ENCODE data around the gene AK8. TPM values are rescaled to one million over a fixed set of nuclear protein-coding genes. Genes with fewer than 3 reads are reported as not detected.

The AK8 gene
- polyA plus RNA-seq, 3 donors: 0.08 TPM; not detected in 2

DNA sequence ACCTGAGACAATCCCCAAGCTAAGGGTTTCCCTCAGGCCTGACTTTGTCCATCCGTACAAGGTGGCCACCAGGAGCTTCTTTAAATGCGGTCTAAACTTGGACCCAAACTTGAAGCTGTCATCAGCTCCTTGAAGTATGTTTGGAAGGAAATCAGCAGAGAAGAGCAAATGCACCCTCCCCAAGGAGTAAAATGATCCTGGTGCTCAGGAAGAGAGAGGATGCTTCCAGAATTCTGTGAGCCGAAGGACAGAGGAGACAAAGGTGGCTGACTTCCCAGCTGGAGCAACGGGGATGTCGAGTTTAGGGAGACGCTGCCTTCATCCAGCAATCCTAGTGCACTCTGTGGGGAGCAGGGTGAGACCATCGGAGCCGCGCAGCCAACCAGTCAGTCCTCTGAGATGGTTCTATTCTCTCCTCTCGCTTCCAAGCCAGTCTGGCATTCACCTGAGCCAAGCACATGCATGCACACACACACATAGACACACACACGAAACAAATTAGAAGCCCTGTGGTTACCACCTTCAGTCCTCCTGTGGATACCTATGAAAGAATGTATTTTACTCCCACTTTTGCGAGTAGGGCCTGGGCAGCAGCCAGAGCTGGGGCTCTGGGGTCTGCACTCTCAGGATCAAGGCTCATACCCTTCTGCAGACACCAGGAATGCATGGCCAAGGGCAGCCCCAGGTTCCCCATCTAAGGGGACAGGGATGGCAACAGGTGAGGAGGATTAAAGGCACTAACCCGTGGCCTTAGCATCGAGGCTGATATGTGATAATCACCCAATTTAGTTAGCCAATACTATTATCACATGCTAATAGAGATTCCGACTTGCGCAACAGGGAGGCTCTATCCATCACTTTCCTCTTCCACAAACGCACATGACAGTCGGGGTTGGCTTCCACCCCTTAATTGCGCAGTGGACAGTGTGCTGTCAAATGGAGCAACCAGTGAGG lies 132.1 kb downstream of the AK8 start:
- peak overlapping the region in 1 of 2 donors; percentile 69 for H3K4me3 Mint-ChIP-seq
- Histone ChIP-seq H3K79me2 (ENCODE audit: insufficient read depth, low read length) (no peaks in the 10 kb centered on the region), H3K9me3 (replicated peaks in 1 of 2; ENCODE audit: control insufficient read depth in 1 of 2, insufficient read depth in 1 of 2, low read length in 2 of 2) (peaks cover 0 to 3% of the 10 kb centered on the region in 2 donors), H3K4me1 (ENCODE audit: control insufficient read depth in 1 of 2, insufficient read depth in 2 of 2, low read length in 2 of 2) (no peaks in the 10 kb centered on the region), H3K4me3 (replicated peaks in 1 of 3; ENCODE audit: low read depth in 2 of 3, low read length in 3 of 3) (no peak overlapping the region), H3K9ac (ENCODE audit: insufficient read depth, low read length, poor library complexity, severe bottlenecking) (no peak overlapping the region), H3K27ac (ENCODE audit: low read depth in 1 of 2, low read length in 2 of 2) (no peak overlapping the region), H3K36me3 (replicated peaks in 1 of 2; ENCODE audit: control insufficient read depth in 1 of 2, insufficient read depth in 2 of 2, low read length in 2 of 2) (no peaks in the 10 kb centered on the region), H3K27me3 (ENCODE audit: control insufficient read depth in 2 of 2, insufficient read depth in 2 of 2, low read length in 2 of 2) (peaks cover 31 to 42% of the 10 kb centered on the region in 2 donors), H3K4me2 (replicated peaks; ENCODE audit: extremely low read depth, low read length, poor library complexity, severe bottlenecking) (no peak overlapping the region), H4K20me1 (ENCODE audit: insufficient read depth, low read length) (no peaks in the 10 kb centered on the region), H2AFZ (ENCODE audit: insufficient read depth, low read depth, low read length, poor library complexity, severe bottlenecking) (peak overlapping the region; percentile 8)
- no peak for DNase-seq
- H3K27me3 Mint-ChIP-seq (ENCODE audit: low read depth in 3 of 3): peaks cover 45 to 46% (median 46%) of the 10 kb centered on the region in 3 donors
- no peaks in the 10 kb centered on the region for H3K36me3 Mint-ChIP-seq
- TF ChIP-seq CTCF (IDR thresholded peaks at IDR 0.05): no peak
- intact Hi-C loops (cut with micrococcal nuclease): no loop called here
- H3K9me3 Mint-ChIP-seq: peaks cover 0 to 2% (median 0%) of the 10 kb centered on the region in 7 donors
- WGBS (ENCODE audit: insufficient coverage): 94% methylated on average over 14 of the region's 19 CpGs
- no peak overlapping the region for H3K27ac Mint-ChIP-seq
- peaks cover 5% of the 10 kb centered on the region for H3K4me1 Mint-ChIP-seq

DNA sequence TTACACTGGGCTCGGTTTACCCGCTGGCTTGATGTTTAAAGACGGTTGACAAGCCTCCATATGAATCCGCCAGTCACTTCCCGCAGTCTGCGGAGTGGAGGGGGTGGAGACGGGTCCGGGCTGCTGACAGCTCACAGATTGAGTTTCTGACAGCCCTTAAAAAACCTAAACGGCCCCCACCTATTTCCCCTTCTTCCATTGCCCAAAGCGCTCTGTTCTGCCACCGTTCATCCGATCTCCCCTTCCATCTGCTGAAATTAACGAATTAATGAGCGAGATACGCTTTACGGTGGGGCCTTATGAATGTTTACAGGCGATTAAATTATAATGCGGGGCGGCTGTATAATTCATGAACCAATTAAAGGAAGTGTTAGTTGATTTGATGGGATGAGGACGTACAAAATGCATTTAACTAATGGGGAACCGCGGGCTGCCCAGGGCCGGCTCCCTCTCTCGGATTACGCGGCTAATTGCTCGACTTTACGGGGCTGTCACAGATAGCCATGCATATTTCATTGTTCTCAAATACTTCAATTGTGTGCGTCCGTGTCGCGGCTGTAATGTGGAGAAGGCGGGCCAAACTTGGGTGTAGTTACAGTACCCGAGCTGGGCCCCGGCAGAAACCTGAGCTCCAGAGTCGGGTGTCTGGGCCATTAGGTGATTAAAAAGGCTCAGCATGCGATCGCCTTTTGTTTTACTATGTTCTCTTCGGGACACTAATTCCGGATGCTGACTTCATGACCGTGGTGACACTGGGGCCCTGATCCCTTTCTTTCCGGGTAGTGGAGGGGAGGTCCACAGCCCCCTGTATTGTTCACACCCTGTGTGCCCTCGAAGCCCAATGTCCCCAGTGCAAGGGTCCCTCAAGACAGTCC lies 133.0 kb downstream of the AK8 start:
- peaks cover 45 to 46% (median 45%) of the 10 kb centered on the region in 3 donors for H3K27me3 Mint-ChIP-seq (ENCODE audit: low read depth in 3 of 3)
- Histone ChIP-seq H3K9ac (ENCODE audit: insufficient read depth, low read length, poor library complexity, severe bottlenecking) (no peak overlapping the region), H3K4me2 (replicated peaks; ENCODE audit: extremely low read depth, low read length, poor library complexity, severe bottlenecking) (no peak overlapping the region), H3K27me3 (ENCODE audit: control insufficient read depth in 2 of 2, insufficient read depth in 2 of 2, low read length in 2 of 2) (peaks cover 31 to 42% of the 10 kb centered on the region in 2 donors), H4K20me1 (ENCODE audit: insufficient read depth, low read length) (no peaks in the 10 kb centered on the region), H3K27ac (ENCODE audit: low read depth in 1 of 2, low read length in 2 of 2) (no peak overlapping the region), H3K9me3 (replicated peaks in 1 of 2; ENCODE audit: control insufficient read depth in 1 of 2, insufficient read depth in 1 of 2, low read length in 2 of 2) (peaks cover 0 to 3% of the 10 kb centered on the region in 2 donors), H3K4me3 (replicated peaks in 1 of 3; ENCODE audit: low read depth in 2 of 3, low read length in 3 of 3) (no peak overlapping the region), H3K36me3 (replicated peaks in 1 of 2; ENCODE audit: control insufficient read depth in 1 of 2, insufficient read depth in 2 of 2, low read length in 2 of 2) (no peaks in the 10 kb centered on the region), H3K4me1 (ENCODE audit: control insufficient read depth in 1 of 2, insufficient read depth in 2 of 2, low read length in 2 of 2) (no peaks in the 10 kb centered on the region), H3K79me2 (ENCODE audit: insufficient read depth, low read length) (no peaks in the 10 kb centered on the region), H2AFZ (ENCODE audit: insufficient read depth, low read depth, low read length, poor library complexity, severe bottlenecking) (peak overlapping the region; percentile 8)
- intact Hi-C loops (cut with micrococcal nuclease): no loop called here
- no peaks in the 10 kb centered on the region for H3K36me3 Mint-ChIP-seq
- WGBS (ENCODE audit: insufficient coverage): 14% methylated on average over 28 of the region's 43 CpGs
- TF ChIP-seq CTCF (IDR thresholded peaks at IDR 0.05): no peak
- H3K9me3 Mint-ChIP-seq: peaks cover 0 to 2% (median 0%) of the 10 kb centered on the region in 7 donors
- peaks cover 5% of the 10 kb centered on the region for H3K4me1 Mint-ChIP-seq
- no peak for DNase-seq
- H3K4me3 Mint-ChIP-seq: peak overlapping the region in 1 of 2 donors; percentile 69
- no peak overlapping the region for H3K27ac Mint-ChIP-seq
